ENCODE results near the gene OR2M5. TPM values are rescaled to one million over a fixed set of nuclear protein-coding genes. Genes with fewer than 3 reads are reported as not detected.

Gene OR2M5, protein sequence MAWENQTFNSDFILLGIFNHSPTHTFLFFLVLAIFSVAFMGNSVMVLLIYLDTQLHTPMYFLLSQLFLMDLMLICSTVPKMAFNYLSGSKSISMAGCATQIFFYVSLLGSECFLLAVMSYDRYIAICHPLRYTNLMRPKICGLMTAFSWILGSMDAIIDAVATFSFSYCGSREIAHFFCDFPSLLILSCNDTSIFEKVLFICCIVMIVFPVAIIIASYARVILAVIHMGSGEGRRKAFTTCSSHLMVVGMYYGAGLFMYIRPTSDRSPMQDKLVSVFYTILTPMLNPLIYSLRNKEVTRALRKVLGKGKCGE
- total RNA-seq: not detected
- long read RNA-seq: 0 reads

DNA sequence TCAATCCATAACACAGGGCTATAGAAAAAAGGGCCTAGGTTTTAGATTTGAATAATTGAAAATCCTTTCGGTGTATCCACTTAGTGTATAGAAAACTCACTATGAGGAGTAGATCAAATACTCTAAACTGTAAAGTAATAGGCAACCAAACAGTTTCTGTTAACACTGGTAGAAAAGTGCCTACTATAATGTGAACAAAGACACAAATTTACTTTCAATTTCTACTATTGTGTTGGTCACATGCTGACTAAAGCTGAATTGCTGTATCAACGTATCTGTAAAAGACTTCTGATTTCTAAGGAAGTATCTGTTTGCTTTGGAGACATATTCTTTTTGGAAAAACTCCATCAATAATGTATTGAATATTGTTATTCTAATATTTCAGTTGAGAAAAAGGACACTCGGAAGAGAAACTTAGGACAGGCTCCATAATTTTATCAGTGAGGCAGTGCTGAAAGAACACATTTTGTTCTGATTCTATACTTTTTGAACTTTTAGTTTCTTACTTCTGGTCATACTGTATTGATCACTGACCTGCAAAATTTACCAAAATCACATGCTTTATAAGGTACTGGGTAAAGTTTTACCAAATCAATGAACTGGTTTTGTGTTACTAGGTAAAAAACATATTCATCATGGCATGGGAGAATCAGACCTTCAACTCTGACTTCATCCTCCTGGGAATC, at the start of gene OR2M5:
OR2M5 (plus strand) TSS at position 636 of the 686 bp plus-strand sequence; CDS start at position 636, 0 bp downstream.
- intact Hi-C loops (cut with DNase I): no loop called here
- DNase-seq (ENCODE audit: low spot score): no peak

DNA sequence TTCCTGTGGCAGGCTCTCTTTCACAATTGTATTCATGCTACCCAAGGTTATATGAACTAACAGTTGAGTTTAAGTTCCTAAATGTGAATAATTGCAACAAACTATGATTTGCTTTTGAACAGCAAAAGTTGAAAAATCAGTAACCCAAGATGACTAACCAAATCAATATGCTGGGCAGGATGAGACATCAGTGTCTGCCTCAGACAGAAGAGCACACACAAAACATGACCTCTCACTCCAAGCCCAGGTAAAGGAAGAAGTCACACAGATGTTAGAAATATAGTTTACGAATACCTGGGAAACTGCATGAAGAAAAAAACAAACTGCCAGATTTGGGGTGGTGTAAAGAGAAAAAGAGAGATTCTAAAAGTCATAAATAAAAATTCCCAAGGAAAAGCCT, 46.4 kb upstream of the OR2M5 start:
- no peak for DNase-seq (ENCODE audit: low spot score)
- intact Hi-C loops (cut with DNase I): no loop called here

DNA sequence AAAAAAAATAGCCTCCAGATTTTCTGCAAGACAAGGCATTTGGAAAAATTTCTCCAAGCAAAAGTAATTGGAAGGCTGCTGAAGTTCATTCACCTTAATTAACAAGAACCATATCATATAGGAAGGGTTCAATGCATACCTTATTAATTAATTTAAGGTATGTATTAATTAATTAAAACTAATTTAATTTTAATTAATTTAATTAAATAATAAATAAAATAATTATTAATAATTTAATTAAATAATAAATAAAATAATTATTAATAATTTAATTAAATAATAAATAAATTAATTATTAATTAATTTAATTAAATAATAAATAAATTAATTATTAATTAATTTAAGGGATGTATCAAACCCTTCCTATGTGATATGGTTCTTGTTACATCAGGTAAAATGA, 42.1 kb upstream of the OR2M5 start:
- intact Hi-C loops (cut with DNase I): no loop called here
- DNase-seq (ENCODE audit: low spot score): no peak

DNA sequence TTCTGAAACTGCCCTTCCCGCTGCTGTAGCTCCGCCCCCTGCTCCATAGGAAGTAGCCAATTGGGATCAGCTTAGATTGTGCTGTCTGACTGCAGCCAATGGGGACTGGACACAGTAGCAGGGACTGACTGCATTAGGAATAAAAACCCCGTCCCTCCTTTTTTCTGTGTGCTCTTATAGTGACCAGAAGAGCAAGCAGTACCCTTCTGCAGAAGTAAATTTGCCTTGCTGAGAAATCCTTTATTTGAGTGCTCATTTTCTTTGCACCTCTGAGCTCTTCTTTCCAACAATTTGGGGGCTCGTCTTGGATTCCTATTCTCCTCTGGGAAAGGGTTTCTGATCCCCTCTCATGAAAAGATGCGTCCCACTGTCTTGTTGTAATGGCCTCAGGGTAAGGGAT, 33.8 kb upstream of the OR2M5 start:
- intact Hi-C loops (cut with DNase I): no loop called here
- no peak for DNase-seq (ENCODE audit: low spot score)

DNA sequence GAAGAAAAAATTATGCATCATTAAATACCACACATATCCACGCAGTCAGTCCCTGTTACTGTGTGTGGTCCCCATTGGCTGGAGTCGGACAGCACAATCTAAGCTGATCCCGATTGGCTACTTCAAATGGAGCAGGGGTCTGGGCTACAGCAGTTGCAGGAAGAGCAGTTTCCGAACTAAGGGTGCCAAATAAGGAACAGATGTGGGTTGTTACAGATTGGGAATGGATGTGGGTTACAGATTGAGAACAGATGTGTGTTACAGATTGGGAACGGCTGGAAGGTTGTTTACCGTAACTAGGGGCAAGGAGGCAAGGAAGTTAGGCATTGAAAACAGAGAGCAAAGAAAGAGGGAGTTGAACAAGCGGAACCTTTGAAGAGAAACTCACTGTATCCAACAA, 30.1 kb upstream of the OR2M5 start:
- DNase-seq (ENCODE audit: low spot score): no peak
- intact Hi-C loops (cut with DNase I): no loop called here

DNA sequence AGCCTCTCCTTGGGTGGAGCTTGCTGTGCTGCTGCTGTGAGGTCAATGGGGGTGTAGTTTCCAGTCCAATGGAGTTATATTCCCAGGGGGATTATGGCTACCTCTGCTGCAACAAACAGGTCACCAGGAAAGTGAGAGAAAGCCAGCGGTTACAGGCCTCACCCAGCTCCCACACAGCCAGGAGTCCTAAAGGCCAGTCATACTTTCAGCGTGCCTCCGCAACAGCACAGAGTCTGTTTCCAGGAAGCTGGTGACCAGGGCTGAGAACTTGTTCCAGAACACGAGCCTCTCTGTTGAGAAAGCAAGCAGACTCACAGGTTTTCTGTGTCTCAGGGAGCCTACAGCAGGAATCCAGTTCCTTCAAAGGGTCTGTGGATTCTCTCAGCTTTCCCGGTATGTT, 17.3 kb upstream of the OR2M5 start:
- intact Hi-C loops (cut with DNase I): no loop called here
- DNase-seq (ENCODE audit: low spot score): no peak

DNA sequence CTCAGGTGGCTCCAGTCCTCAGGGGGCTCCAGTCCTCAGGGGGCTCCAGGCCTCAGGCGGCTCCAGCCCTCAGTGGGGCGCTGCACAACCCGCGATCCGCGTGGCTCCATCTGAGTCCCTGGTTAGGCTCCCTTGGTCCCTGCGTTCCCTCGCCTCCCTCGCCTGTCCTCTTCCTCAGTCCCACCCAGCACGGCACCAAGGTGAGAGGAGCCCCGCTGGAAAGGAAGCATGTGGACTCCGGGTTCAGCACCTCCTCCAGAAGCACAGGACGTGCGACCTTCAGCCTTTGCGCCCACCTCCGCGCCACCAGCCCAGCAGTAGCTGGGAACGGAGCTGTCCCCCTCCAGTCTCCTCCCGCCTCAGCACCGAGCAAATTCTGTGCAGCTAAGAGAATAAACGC, 8.1 kb upstream of the OR2M5 start:
- intact Hi-C loops (cut with DNase I): no loop called here
- DNase-seq (ENCODE audit: low spot score): no peak

DNA sequence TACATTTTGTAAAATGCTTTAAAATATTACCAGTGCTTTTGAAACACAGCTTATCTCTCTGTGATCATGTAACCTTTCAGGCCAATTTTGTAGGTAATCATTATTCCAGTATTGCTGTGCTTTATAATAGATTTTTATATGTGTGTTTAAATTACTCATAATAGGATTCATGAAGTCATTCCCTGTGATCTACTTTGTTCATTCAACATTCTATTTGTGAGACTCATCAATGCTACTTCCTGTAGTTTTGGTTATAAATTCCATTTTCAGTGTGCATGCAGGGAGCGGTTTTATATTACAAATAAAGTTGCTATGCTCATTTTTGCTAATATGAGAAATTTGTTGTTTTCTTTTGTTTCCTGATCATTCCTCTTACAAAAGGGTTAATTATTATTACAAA, 4.1 kb upstream of the OR2M5 start:
- intact Hi-C loops (cut with DNase I): no loop called here

DNA sequence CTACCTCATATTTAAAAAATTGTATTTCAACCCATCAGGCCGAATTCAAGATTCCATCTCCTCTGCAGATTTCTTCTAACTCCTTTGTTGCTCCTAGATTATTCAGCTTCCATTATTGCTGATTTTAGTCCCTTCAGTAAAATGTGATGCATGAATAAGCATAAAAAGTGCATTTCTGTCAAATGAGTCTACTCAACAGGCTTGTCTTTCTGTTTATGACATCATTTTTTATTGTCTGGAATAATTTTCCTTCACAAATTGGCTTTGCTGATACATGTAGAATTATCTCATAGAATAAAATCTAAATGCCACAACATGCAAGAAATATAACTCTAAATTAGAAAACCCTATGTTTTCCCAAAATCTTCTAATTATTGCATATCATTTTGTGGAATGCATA, 1.6 kb upstream of the OR2M5 start:
- intact Hi-C loops (cut with DNase I): no loop called here
- no peak for DNase-seq (ENCODE audit: low spot score)

More for the DNA sequence above, 4.1 kb upstream of the OR2M5 start:
- DNase-seq (ENCODE audit: low spot score): no peak

DNA sequence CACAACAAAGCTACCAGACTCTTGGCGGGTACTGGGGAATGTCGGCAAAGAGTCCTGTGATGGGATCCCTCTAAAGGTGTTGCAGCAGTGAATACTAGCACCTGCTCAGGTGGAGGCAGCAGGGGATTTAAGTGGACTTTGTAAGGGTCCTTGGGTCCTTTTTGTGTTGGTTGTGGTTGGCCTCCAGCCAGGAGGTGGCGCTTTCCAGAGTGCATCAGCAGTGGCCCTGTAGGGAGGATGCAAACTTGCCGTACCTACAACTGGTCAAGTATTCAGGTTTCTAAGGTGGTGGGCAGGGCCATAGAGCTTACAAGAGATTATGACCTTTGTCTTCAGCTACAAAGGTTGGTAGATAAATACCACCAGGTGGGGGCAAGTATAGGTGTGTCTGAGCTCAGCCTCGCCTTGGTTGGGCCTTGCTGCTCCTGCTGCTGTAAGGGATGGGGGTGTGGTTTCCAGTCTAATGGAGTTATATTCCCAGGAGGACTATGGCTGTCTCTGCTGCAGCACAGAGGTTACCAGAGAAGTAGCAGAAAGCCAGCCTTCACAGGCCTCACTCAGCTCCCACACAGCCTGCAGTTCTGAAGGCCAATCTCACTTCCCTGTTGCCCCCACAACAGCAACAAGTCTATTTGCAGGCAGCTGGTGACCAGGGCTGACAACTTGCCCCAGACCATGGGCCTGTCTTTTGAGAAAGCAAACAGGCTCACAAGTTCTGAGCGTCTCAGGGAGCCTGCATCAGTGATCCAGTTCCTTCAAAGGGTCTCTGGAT, 7.3 kb downstream of the OR2M5 start:
- DNase-seq (ENCODE audit: low spot score): no peak
- intact Hi-C loops (cut with DNase I): no loop called here

DNA sequence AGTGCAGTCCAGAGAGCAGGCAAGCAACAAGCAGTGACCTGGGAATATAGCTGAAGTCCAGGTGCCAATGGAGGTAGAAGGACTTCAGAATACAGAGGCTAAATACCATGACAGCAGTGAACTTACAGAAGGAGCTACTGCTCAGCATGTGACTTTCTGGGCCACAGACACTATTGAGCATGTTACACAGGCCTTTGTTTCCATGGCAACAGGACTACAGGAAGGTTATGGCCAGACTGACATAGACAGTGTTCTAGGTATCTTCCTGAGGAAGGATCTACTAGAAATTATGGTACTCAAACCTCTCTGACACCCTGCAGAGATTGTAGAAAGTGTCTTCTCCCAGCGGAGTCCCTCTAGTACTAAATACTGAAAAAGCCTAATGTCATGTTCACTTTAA, 11.0 kb downstream of the OR2M5 start:
- DNase-seq (ENCODE audit: low spot score): no peak
- intact Hi-C loops (cut with DNase I): no loop called here

DNA sequence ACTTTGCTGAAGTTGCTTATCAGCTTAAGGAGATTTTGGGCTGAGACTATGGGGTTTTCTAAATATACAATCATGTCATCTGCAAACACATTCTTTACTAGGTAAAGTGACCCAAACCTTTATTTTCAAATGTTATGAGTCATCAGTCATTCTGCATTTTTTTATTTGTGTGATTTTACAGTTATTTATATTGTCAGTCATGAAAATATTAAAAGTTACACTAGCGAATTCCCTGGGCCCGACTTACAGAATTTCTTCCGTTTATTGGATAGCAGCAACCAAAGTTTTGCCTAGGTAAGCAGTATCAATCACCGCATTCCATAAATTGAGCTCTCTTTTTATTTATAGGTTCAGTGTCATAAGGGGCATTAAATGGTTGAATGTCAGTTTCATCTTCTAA, 13.8 kb downstream of the OR2M5 start:
- DNase-seq (ENCODE audit: low spot score): no peak
- intact Hi-C loops (cut with DNase I): no loop called here

DNA sequence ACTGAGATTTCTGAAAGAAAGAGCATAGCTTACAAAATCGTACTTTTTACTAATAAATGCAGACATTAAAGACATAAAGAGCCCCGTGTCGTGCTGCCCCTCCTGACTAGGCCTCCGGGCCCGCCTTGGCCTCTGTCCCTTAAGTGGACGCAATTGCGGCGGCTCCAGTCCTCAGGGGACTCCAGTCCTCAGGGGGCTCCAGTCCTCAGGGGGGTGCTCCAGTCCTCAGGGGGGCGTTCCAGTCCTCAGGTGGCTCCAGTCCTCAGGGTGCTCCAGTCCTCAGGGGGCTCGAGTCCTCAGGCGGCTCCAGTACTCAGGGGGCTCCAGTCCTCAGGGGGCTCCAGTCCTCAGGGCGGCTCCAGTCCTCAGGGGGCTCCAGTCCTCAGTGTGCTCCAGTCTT, 19.1 kb downstream of the OR2M5 start:
- no peak for DNase-seq (ENCODE audit: low spot score)
- intact Hi-C loops (cut with DNase I): no loop called here

DNA sequence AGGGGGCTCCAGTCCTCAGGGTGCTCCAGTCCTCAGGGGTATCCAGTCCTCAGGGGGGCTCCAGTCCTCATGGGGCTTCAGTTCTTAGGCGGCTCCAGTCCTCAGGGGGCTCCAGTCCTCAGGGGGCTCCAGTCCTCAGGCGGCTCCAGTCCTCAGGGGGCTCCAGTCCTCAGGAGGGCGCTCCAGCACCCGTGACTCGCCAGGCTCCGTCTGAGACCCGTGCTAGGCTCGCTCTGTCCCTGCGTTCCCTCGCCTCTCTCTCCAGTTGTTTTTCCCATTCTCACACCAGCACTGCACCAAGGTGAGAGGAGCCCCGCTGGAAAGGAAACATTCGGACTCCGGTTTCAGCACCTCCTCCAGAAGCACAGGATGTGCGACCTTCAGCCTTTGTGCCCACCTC, 20.2 kb downstream of the OR2M5 start:
- no peak for DNase-seq (ENCODE audit: low spot score)
- intact Hi-C loops (cut with DNase I): no loop called here

DNA sequence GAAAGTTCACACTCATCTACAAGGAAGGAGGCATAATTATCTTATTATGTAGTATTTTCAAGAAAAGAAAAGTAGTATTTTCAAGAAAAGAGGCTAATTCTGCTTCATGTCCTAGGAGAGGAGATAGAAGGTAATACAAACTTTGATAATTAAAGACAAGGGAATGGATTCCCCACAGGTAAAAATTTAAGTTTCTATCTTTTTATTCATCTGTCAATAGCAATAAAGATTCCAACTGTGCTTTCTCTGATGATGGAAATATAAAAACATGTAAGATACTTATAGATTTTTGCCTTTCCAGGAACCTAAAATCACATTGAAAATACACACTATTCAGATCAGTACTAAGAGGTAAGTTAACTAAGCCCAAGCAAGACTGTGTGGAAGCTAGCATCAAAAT, 29.6 kb downstream of the OR2M5 start, which contains the start of gene OR2M2:
OR2M2 (plus strand) TSS at position 301 of the 400 bp plus-strand sequence. CDS start 5,165 bp downstream, outside the sequence.
- DNase-seq (ENCODE audit: low spot score): no peak
- intact Hi-C loops (cut with DNase I): no loop called here

DNA sequence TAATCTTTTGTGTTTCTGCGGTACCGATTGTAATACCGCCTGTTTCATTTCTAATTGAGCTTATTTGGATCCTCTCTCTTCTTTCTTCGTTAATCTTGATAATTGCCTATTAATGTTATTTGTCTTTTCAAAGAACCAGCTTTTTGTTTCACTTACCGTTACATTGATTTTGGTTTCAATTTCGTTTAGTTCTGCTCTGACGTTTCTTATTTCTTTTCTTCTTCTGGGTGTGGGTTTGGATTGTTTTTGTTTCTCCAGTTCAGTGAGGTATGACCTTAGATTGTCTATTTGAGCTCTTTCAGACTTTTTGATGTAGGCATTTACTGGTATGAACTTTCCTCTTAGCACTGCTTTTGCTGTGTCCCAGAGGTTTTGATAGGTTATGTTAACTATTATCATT, 39.0 kb downstream of the OR2M5 start:
- intact Hi-C loops (cut with DNase I): no loop called here
- DNase-seq (ENCODE audit: low spot score): no peak

DNA sequence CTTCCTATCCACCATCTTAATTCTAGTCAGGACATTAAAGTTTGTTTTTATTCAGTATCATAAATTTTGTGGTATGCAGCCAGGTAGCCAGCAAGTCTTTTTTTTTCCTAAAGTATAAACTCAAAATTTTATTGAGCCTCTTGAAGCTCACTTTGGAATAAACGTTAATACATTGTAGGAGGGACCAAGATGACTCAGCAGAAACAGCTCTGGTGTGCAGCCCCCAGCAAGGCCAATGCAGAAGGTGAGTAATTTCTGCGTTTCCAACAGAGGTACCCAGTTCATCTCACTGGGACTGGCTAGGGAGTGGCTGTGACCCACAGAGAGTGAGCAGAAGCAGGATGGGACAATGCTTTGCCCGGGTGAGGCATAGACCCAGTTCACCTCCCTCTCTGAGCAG, 42.4 kb downstream of the OR2M5 start:
- intact Hi-C loops (cut with DNase I): no loop called here

DNA sequence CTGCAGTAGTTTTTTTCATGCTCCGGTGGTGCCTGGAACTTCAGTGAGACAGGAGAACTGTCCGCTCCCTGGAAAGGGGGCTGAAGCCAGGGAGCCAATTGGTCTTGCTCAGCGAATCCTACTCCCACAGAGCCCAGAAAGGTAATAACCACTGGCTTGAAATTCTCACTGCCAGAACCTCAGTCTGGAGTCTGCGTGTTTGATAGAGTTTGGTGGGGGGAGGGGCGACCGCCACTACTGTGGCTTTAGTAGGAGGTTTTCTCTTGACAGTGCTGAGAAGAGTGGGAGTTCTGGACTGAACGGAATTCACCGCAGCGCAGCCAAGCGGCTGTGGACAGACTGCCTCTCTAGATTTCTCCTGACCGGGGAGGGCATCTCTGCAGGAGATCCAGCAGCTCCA, 44.1 kb downstream of the OR2M5 start:
- DNase-seq (ENCODE audit: low spot score): no peak
- intact Hi-C loops (cut with DNase I): no loop called here

More for the DNA sequence above, 42.4 kb downstream of the OR2M5 start:
- DNase-seq (ENCODE audit: low spot score): no peak

DNA sequence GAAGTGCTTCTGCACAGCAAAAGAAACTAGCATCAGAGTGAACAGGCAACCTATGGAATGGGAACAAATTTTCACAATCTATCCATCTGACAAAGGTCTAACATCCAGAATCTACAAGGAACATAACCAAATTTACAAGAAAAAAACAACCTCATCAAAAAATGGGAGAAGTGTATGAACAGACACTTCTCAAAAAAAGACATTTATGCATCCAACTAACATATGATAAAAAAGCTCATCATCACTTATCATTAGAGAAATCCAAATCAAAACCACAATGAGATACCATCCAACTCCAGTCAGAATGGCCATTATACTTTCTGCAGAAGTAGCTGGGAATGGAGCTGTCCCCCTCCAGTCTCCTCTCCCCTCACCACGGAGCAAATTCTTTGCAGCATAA, 49.2 kb downstream of the OR2M5 start:
- intact Hi-C loops (cut with DNase I): no loop called here
- DNase-seq (ENCODE audit: low spot score): no peak

Measured in cardiac septum (tissue), 1 donor.